Astrocyte (in vitro differentiated cells and primary cell): ENCODE measurements around the gene TNFRSF18. TPM values are rescaled to one million over a fixed set of nuclear protein-coding genes. Genes with fewer than 3 reads are reported as not detected.

Source experiments
- DNase-seq: peaks from one replicate; pipeline ENCODE4 v3.0.0-alpha.2; 2010; ENCODE audit warnings: low read depth
- FAIRE-seq: peaks from 2 replicates; lab custom pipeline; 2011; peaks lifted over from hg19 to GRCh38; lab: Jason Lieb, UNC
- H2AFZ ChIP-seq: 2 replicates; pipeline ENCODE4 v1.6.0; 2012; ENCODE audit warnings: low read depth, low read length, inconsistent platforms
- H3K27ac ChIP-seq: 2 replicates; pipeline ENCODE4 v1.5.1; 2011; ENCODE audit warnings: low read depth, low read length, inconsistent platforms
- H3K27me3 ChIP-seq: 2 replicates; pipeline ENCODE4 v1.6.0; 2011; ENCODE audit warnings: low read length, inconsistent platforms; ENCODE audit not compliant: insufficient read depth
- H3K36me3 ChIP-seq: 2 replicates; pipeline ENCODE4 v1.5.1; 2011; ENCODE audit warnings: low read length, inconsistent platforms; ENCODE audit not compliant: insufficient read depth
- H3K4me1 ChIP-seq: 2 replicates; pipeline ENCODE4 v1.5.1; 2011; ENCODE audit warnings: low read length, inconsistent platforms; ENCODE audit not compliant: insufficient read depth
- H3K4me2 ChIP-seq: 2 replicates; pipeline ENCODE4 v1.6.0; 2012; ENCODE audit warnings: low read length, inconsistent platforms
- H3K4me3 ChIP-seq: 2 replicates; pipeline ENCODE4 v1.5.1; 2011; ENCODE audit warnings: low read depth, mild to moderate bottlenecking, low read length, inconsistent platforms; ENCODE audit not compliant: insufficient read depth
- H3K79me2 ChIP-seq: 2 replicates; pipeline ENCODE4 v1.6.0; 2012; ENCODE audit warnings: mild to moderate bottlenecking, low read length, inconsistent platforms; ENCODE audit not compliant: insufficient read depth
- H3K9ac ChIP-seq: 2 replicates; pipeline ENCODE4 v1.6.0; 2012; ENCODE audit warnings: mild to moderate bottlenecking, low read length, inconsistent platforms
- H3K9me3 ChIP-seq: 2 replicates; pipeline ENCODE4 v1.5.1; 2012; ENCODE audit warnings: low read depth, mild to moderate bottlenecking, low read length, inconsistent platforms; ENCODE audit not compliant: insufficient read depth
- H4K20me1 ChIP-seq: 2 replicates; pipeline ENCODE4 v1.6.0; 2012; ENCODE audit warnings: low read length, inconsistent platforms; ENCODE audit not compliant: insufficient read depth
- H3K27ac Mint-ChIP-seq: one replicate; pipeline ENCODE4 v1.8.0; 2021; ENCODE audit warnings: mild to moderate bottlenecking, mixed read lengths; ENCODE audit not compliant: unreplicated experiment
- H3K27me3 Mint-ChIP-seq: one replicate; pipeline ENCODE4 v1.8.0; 2021; ENCODE audit warnings: low read depth, mixed read lengths; ENCODE audit not compliant: unreplicated experiment
- H3K36me3 Mint-ChIP-seq: one replicate; pipeline ENCODE4 v1.8.0; 2021; ENCODE audit warnings: low read depth, mixed read lengths; ENCODE audit not compliant: unreplicated experiment
- H3K4me1 Mint-ChIP-seq: one replicate; pipeline ENCODE4 v1.8.0; 2021; ENCODE audit warnings: low read depth, mixed read lengths; ENCODE audit not compliant: unreplicated experiment
- H3K4me3 Mint-ChIP-seq: one replicate; pipeline ENCODE4 v1.8.0; 2021; ENCODE audit warnings: mild to moderate bottlenecking, moderate library complexity, mixed read lengths; ENCODE audit not compliant: unreplicated experiment
- H3K9me3 Mint-ChIP-seq: one replicate; pipeline ENCODE4 v1.8.0; 2021; ENCODE audit warnings: mild to moderate bottlenecking, mixed read lengths; ENCODE audit not compliant: unreplicated experiment
- EZH2 ChIP-seq: IDR thresholded peaks from 2 replicates; pipeline ENCODE4 v1.6.1; 2012; ENCODE audit warnings: mild to moderate bottlenecking, low read length, inconsistent platforms; ENCODE audit not compliant: insufficient read depth
- total RNA-seq: library from RNA; stranded (reverse); gene quantifications from 2 replicates; pipeline ENCODE4 v1.2.1, GENCODE V29; 2021
- TF ChIP-seq, protein P1 (sequence below): IDR thresholded peaks from 2 replicates; pipeline ENCODE4 v1.5.1; 2011; ENCODE audit warnings: low read depth, mild to moderate bottlenecking, inconsistent platforms, low read length, moderate library complexity; ENCODE audit not compliant: insufficient read depth

The TNFRSF18 gene
- total RNA-seq, 1 donor from 2014 or later: 0.66 TPM

DNA sequence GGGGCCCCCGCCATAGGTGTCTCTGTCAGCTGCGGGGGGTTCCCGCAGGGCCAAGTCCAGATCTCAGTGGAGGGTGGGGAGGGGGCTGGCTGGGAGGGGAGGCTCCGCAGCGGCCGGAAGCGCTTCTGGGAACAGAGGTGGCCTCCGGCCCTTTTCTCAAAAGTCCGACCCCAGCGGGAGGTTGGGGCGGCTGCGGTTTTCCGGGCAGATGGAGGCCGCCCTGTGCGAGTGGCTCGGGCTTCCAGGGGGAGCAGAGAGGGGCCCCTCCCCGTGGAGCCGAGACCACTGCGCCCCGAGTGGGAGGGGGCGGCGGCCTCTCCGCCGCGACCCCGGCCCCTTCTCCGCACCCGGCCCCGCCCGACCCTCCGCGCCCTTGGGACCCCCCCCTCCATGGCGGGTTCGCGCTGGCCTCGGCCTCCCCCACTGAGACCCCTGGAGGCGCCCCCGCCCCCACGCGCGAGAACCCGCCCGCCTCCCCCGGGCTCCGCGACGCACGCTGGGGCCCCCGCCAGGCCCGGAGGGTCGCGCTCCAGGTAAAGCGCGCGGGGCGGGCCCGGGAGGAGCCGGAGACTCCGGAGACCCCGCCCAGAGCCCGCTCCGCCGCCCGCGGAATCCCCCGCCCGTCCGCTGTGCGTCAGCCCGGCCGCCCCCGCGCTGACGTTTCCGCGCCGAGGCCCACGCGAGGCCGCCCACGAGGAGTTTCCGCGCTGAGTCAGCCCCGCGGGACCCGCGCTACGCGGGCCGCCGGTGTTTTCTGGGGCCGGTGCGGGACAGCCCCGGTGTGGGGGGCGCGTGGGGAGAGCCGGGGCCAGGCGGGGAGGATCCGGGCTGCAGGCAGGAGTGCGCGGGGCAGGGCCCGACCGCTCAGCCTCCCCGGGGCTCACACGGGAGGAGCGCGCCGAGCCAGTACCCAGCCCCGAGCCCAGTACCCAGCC lies 5.2 kb downstream of the TNFRSF18 start:
- Histone ChIP-seq H3K27me3 (no peaks in the 10 kb centered on the region), H4K20me1 (no peaks in the 10 kb centered on the region), H3K27ac (no peak overlapping the region), H3K9me3 (no peaks in the 10 kb centered on the region), H3K4me3 (no peak overlapping the region), H3K36me3 (no peaks in the 10 kb centered on the region), H3K79me2 (no peaks in the 10 kb centered on the region), H3K9ac (peak overlapping the region; percentile 27), H2AFZ (no peak overlapping the region), H3K4me1 (peaks cover 2% of the 10 kb centered on the region), H3K4me2 (peak overlapping the region; percentile 70)
- no peaks in the 10 kb centered on the region for H3K9me3 Mint-ChIP-seq
- no peaks in the 10 kb centered on the region for H3K36me3 Mint-ChIP-seq
- DNase-seq (peak; percentile 20), FAIRE-seq (no peak)
- no peak overlapping the region for H3K27ac Mint-ChIP-seq
- H3K4me3 Mint-ChIP-seq: no peak overlapping the region
- no peaks in the 10 kb centered on the region for H3K4me1 Mint-ChIP-seq
- TF ChIP-seq, protein P1, sequence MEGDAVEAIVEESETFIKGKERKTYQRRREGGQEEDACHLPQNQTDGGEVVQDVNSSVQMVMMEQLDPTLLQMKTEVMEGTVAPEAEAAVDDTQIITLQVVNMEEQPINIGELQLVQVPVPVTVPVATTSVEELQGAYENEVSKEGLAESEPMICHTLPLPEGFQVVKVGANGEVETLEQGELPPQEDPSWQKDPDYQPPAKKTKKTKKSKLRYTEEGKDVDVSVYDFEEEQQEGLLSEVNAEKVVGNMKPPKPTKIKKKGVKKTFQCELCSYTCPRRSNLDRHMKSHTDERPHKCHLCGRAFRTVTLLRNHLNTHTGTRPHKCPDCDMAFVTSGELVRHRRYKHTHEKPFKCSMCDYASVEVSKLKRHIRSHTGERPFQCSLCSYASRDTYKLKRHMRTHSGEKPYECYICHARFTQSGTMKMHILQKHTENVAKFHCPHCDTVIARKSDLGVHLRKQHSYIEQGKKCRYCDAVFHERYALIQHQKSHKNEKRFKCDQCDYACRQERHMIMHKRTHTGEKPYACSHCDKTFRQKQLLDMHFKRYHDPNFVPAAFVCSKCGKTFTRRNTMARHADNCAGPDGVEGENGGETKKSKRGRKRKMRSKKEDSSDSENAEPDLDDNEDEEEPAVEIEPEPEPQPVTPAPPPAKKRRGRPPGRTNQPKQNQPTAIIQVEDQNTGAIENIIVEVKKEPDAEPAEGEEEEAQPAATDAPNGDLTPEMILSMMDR: no peak
- no peak for TF ChIP-seq EZH2
- H3K27me3 Mint-ChIP-seq: peaks cover 7% of the 10 kb centered on the region

DNA sequence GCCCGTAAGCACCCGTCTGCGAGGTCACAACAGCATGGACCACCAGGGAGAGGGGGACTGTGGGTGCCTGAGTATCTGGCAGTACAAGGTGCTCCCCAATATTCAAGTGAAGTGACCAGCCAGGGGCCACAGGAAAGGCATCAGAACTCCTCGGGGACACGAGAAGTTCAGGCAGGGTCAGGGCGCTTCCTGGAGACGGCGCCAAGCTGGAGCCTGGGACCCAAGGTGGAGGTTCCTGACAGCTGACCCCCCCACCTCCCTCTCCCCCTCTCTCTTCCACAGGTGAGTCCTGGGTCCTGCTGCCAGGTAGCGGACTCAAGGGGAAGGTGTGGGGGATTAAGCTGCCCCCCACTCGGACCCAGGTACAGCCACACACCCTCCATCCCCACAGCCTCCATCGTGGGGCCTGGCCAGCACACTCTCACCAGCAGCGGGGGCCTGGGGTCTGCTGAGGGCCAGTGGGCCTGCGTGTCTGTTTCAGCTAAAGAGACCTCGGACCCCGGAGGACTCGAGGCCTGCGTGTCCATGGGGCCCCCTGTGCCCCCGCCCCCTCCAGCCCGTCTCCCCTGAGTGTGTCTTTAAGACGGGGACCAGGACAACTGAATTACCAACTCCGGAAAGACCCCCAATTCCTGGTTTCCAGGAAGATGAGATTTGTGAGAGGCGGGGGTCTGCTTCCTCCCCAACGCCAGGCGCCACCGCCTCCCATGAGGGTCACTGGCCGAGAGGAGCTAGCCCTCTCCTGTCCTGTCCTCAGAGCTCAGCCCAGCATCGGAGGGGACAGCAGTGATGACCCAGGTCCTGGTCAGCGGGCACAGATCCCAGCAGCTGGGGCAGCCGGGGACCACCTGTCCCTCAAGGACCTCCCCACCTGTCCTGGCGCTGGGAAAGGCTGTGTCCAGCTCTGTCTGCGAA lies 6.2 kb downstream of the TNFRSF18 start:
- TF ChIP-seq EZH2: no peak
- TF ChIP-seq, protein P1: no peak
- Histone ChIP-seq H3K79me2 (no peaks in the 10 kb centered on the region), H3K4me3 (no peak overlapping the region), H3K4me2 (peak overlapping the region; percentile 70), H4K20me1 (no peaks in the 10 kb centered on the region), H3K4me1 (no peaks in the 10 kb centered on the region), H3K9me3 (no peaks in the 10 kb centered on the region), H3K27ac (no peak overlapping the region), H3K36me3 (no peaks in the 10 kb centered on the region), H3K9ac (peak overlapping the region; percentile 27), H2AFZ (no peak overlapping the region), H3K27me3 (no peaks in the 10 kb centered on the region)
- no peak for DNase-seq
- Mint-ChIP-seq H3K9me3 (peaks cover 1% of the 10 kb centered on the region), H3K4me1 (no peaks in the 10 kb centered on the region), H3K4me3 (no peak overlapping the region), H3K27me3 (peaks cover 10% of the 10 kb centered on the region), H3K36me3 (no peaks in the 10 kb centered on the region), H3K27ac (no peak overlapping the region)
- no peak for FAIRE-seq
